Stomach (tissue), 9 donors: ENCODE data around the gene C17orf67. TPM values are rescaled to one million over a fixed set of nuclear protein-coding genes. Genes with fewer than 3 reads are reported as not detected.

Experiments
- DNase-seq, 2 donors: peaks; one replicate each; pipeline versions ENCODE4 v3.0.0 to v3.0.0-alpha.2; 2013 to 2019
- H3K27ac ChIP-seq, 5 donors: fragments of 200-600 bp in 4 of 5; sonication (generic) in 4 of 5; one replicate each; pipeline ENCODE4 v1.5.1; 2013 to 2019; ENCODE audit warnings: mild to moderate bottlenecking in 1 of 5, moderate library complexity in 1 of 5
- H3K27me3 ChIP-seq, 3 donors: fragments of 200-600 bp; sonication (generic); one replicate each; pipeline ENCODE4 v1.5.1; 2017 to 2019; ENCODE audit warnings: mixed run types in 1 of 3
- H3K36me3 ChIP-seq, 4 donors: fragments of 200-600 bp; sonication (generic); 1 replicate in 3 of 4; 2 replicates in 1 of 4; pipeline ENCODE4 v1.5.1; 2016 to 2019
- H3K4me1 ChIP-seq, 4 donors: fragments of 200-600 bp; sonication (generic); one replicate each; pipeline ENCODE4 v1.5.1; 2016 to 2019
- H3K4me3 ChIP-seq, 4 donors: fragments of 200-600 bp; sonication (generic) in 3 of 4; one replicate each; pipeline ENCODE4 v1.5.1; 2016 to 2019; ENCODE audit warnings: mild to moderate bottlenecking in 1 of 4
- H3K9me3 ChIP-seq, 4 donors: fragments of 200-600 bp; sonication (generic); one replicate each; pipeline ENCODE4 v1.5.1; 2016 to 2019
- EP300 ChIP-seq: sonication (generic); formaldehyde crosslinking; IDR thresholded peaks from one replicate; pipeline ENCODE4 v1.6.1; 2017; ENCODE audit warnings: antibody characterized with exemption
- POLR2A ChIP-seq, 4 donors: fragments of 450-650 bp; IDR thresholded peaks; one replicate each; pipeline ENCODE4 v1.6.1; 2016; ENCODE audit warnings: antibody characterized with exemption in 4 of 4, control low read depth in 2 of 4, mild to moderate bottlenecking in 1 of 4, moderate library complexity in 1 of 4
- POLR2AphosphoS5 ChIP-seq, 3 donors: sonication (generic); formaldehyde crosslinking; IDR thresholded peaks; one replicate each; pipeline ENCODE4 v1.6.1; 2016; ENCODE audit warnings: antibody characterized with exemption in 3 of 3
- WGBS, 5 donors: extraction: QIAGEN DNeasy Blood & Tissue Kit in 3 of 5; methylation state at CpG; one replicate each; pipeline versions ENCODE4 v1.1.5 to v1.1.7; 2013 to 2018; 5-methylcytosine and 5-hydroxymethylcytosine counted together
- intact Hi-C: fragments of 100-400 bp; cut with DNase I; formaldehyde crosslinking; loops from one replicate; pipeline ENCODE4 v1.15.1; 2023; ENCODE audit warnings: low total_unique reads
- polyA plus RNA-seq, 3 donors: library from polyadenylated mRNA; stranded (reverse); fragments of 200-250 nt; gene quantifications; one replicate each; pipeline ENCODE4 v1.2.3, GENCODE V29; 2013
- total RNA-seq, 5 donors: library from RNA; depleted of rRNA; stranded (reverse); fragments of >200 nt; gene quantifications; one replicate each; pipeline versions ENCODE4 v1.1.0 to v1.2.3, GENCODE V29; 2014 to 2016
- TF ChIP-seq, protein P1 (sequence below), 7 experiments: fragments of 450-650 bp in 4 of 7; fragments of 200-600 bp in 3 of 7; sonication (generic) in 3 of 7; IDR thresholded peaks; one replicate each; pipeline ENCODE4 v1.5.1; 2016 to 2019; ENCODE audit warnings: antibody characterized with exemption in 7 of 7, control low read depth in 2 of 7, mild to moderate bottlenecking in 1 of 7
- donor health status: healthy with polysubstance abuse.
- donor health status: Bipolar disorder and iron deficiency.
- donor health status: healthy.

Gene C17orf67
- total and polyA plus RNA-seq, 8 donors, result 0.72 to 4.6 (median 1.5) TPM; not detected in 2

DNA sequence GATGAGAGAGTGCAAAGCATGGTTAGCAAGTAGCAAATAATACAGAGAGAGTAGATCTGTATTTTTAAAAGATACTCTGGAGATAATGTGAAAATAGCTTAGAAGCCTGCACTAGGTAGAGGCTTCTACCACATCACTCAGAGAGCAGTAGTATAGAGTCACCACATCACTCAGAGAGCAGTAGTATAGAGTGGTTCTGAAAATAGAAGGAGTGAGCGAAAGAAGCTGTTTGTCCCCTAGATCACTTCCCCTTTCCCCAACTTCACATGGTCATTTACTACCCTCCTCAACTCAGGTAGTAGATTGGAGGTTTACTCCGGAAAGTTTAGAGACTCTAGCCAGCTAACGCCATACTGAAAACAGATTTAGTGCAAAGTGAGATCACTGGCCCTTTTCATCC is 17.3 kb upstream of the C17orf67 start:
- WGBS, 5 donors, result 72 to 79% (median 75%) methylated on average over 3 of the region's 3 CpGs
- TF ChIP-seq POLR2A (IDR thresholded peaks at IDR 0.05) (no peak), POLR2AphosphoS5 (IDR thresholded peaks at IDR 0.05) (no peak), EP300 (no peak)
- TF ChIP-seq, protein P1, sequence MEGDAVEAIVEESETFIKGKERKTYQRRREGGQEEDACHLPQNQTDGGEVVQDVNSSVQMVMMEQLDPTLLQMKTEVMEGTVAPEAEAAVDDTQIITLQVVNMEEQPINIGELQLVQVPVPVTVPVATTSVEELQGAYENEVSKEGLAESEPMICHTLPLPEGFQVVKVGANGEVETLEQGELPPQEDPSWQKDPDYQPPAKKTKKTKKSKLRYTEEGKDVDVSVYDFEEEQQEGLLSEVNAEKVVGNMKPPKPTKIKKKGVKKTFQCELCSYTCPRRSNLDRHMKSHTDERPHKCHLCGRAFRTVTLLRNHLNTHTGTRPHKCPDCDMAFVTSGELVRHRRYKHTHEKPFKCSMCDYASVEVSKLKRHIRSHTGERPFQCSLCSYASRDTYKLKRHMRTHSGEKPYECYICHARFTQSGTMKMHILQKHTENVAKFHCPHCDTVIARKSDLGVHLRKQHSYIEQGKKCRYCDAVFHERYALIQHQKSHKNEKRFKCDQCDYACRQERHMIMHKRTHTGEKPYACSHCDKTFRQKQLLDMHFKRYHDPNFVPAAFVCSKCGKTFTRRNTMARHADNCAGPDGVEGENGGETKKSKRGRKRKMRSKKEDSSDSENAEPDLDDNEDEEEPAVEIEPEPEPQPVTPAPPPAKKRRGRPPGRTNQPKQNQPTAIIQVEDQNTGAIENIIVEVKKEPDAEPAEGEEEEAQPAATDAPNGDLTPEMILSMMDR (IDR thresholded peaks at IDR 0.05), result no peak

DNA sequence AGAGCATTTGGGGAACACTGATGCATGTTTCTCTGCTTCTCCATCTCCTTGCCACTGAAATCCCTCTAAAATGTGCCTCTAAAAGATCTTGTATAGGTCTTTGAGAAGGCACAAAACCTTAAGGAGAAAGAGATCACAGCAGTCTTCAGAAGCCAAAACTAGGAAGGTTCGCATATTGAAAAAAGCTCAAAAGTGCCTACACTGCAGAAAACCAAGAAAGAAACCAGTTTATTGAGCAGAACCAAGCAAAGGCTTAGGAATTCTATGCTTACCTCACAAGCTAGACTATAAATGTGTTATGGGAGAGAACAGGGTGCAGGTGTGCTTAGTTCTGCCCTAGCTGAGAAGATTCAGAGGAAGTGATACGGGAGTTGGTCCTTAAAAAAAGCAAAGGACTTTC is 16.9 kb upstream of the C17orf67 start:
- Histone ChIP-seq H3K9me3 (no peaks in the 10 kb centered on the region), H3K27me3 (no peaks in the 10 kb centered on the region), H3K27ac (no peak overlapping the region), H3K36me3 (peaks cover 0 to 77% (median 54%) of the 10 kb centered on the region in 4 donors), H3K4me1 (no peaks in the 10 kb centered on the region), H3K4me3 (no peak overlapping the region)
- 85 to 98% (median 96%) methylated on average over 2 of the region's 2 CpGs for WGBS, 5 donors
- no peak for TF ChIP-seq EP300
- TF ChIP-seq, protein P1 (IDR thresholded peaks at IDR 0.05), result no peak
- TF ChIP-seq POLR2AphosphoS5 (IDR thresholded peaks at IDR 0.05), result no peak
- no peak for TF ChIP-seq POLR2A (IDR thresholded peaks at IDR 0.05)
- no peak for DNase-seq
- intact Hi-C loops, result no loop called here

More for the DNA sequence above, 17.3 kb upstream of the C17orf67 start:
- no peak overlapping the region for H3K27ac ChIP-seq
- H3K4me3 ChIP-seq, result no peak overlapping the region
- H3K27me3 ChIP-seq, result no peaks in the 10 kb centered on the region
- DNase-seq, result no peak
- H3K9me3 ChIP-seq, result no peaks in the 10 kb centered on the region
- intact Hi-C loops, result no loop called here
- no peaks in the 10 kb centered on the region for H3K4me1 ChIP-seq
- H3K36me3 ChIP-seq, result peaks cover 0 to 79% (median 57%) of the 10 kb centered on the region in 4 donors

DNA sequence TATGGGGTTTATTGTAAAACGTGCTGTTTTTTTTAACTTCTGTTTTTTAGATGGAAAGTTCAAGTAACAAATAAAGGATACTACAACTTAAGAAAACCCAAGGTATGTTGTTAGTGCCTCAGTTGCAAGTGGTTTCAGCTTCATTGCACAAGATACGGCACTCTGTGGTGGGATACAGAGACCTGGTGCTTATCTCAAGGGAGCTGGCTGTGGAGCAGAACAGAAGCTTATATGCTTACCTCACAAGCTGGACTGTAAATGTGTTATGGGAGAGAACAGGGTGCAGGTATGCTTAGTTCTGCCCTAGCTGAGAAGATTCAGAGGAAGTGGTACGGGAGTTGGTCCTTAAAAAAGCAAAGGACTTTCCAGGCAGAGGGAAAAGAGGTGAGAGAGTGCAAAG is 15.4 kb upstream of the C17orf67 start:
- intact Hi-C loops, result no loop called here
- H3K4me1 ChIP-seq, result no peaks in the 10 kb centered on the region
- no peak overlapping the region for H3K27ac ChIP-seq
- DNase-seq, result no peak
- no peak overlapping the region for H3K4me3 ChIP-seq
- peaks cover 0 to 72% (median 50%) of the 10 kb centered on the region in 4 donors for H3K36me3 ChIP-seq
- 70 to 75% (median 73%) methylated on average over 3 of the region's 3 CpGs for WGBS, 5 donors
- no peaks in the 10 kb centered on the region for H3K9me3 ChIP-seq
- TF ChIP-seq POLR2AphosphoS5 (IDR thresholded peaks at IDR 0.05) (no peak), POLR2A (IDR thresholded peaks at IDR 0.05) (no peak), EP300 (no peak)
- TF ChIP-seq, protein P1 (IDR thresholded peaks at IDR 0.05), result no peak
- no peaks in the 10 kb centered on the region for H3K27me3 ChIP-seq

DNA sequence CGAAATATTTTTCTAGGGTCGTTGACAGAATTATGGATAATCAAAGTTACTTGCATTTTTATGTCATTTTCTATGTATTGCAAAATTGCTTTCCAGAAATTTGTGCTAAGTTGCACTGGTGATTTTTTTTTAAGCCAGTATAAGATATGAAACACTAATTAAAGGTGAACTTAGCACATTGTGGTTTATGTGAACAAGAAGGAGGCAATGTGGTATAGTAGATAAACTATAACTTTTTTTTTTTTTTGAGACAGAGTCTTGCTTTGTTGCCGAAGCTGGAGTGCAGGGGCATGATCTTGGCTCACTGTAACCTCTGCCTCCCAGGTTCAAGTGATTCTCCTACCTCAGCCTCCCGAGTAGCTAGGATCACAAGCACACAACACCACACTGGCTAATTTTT is 13.4 kb upstream of the C17orf67 start:
- Histone ChIP-seq H3K9me3 (no peaks in the 10 kb centered on the region), H3K4me1 (peaks cover 0 to 8% (median 0%) of the 10 kb centered on the region in 4 donors), H3K27ac (no peak overlapping the region), H3K27me3 (no peaks in the 10 kb centered on the region), H3K4me3 (no peak overlapping the region), H3K36me3 (peaks cover 0 to 65% (median 49%) of the 10 kb centered on the region in 4 donors)
- 91 to 95% (median 93%) methylated on average over 4 of the region's 4 CpGs for WGBS, 5 donors
- no peak for DNase-seq
- TF ChIP-seq POLR2A (IDR thresholded peaks at IDR 0.05) (no peak), EP300 (no peak), POLR2AphosphoS5 (IDR thresholded peaks at IDR 0.05) (no peak)
- TF ChIP-seq, protein P1 (IDR thresholded peaks at IDR 0.05), result no peak
- intact Hi-C loops, result no loop called here
